ENCODE measurements around the gene IL12RB1. TPM values are rescaled to one million over a fixed set of nuclear protein-coding genes. Genes with fewer than 3 reads are reported as not detected.

The IL12RB1 gene
- total RNA-seq, 2 donors from 2014 or later: not detected

- Mint-ChIP-seq H3K27me3 (ENCODE audit: insufficient read depth) (peaks cover 3% of the 10 kb centered on the region), H3K4me3 (no peak overlapping the region), H3K4me1 (no peaks in the 10 kb centered on the region), H3K36me3 (ENCODE audit: low read depth) (no peaks in the 10 kb centered on the region), H3K27ac (no peak overlapping the region), H3K9me3 (no peaks in the 10 kb centered on the region)
- TF ChIP-seq, protein P1, sequence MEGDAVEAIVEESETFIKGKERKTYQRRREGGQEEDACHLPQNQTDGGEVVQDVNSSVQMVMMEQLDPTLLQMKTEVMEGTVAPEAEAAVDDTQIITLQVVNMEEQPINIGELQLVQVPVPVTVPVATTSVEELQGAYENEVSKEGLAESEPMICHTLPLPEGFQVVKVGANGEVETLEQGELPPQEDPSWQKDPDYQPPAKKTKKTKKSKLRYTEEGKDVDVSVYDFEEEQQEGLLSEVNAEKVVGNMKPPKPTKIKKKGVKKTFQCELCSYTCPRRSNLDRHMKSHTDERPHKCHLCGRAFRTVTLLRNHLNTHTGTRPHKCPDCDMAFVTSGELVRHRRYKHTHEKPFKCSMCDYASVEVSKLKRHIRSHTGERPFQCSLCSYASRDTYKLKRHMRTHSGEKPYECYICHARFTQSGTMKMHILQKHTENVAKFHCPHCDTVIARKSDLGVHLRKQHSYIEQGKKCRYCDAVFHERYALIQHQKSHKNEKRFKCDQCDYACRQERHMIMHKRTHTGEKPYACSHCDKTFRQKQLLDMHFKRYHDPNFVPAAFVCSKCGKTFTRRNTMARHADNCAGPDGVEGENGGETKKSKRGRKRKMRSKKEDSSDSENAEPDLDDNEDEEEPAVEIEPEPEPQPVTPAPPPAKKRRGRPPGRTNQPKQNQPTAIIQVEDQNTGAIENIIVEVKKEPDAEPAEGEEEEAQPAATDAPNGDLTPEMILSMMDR (conservative IDR thresholded peaks at IDR 0.05): no peak
- H3K27ac ChIP-seq (ENCODE audit: low read depth, low read length): no peak overlapping the region
- no peaks in the 10 kb centered on the region for H3K9me3 ChIP-seq (ENCODE audit: control insufficient read depth, low read length)
- no peak overlapping the region for H3K9ac ChIP-seq (ENCODE audit: extremely low read depth, low read length, poor library complexity, severe bottlenecking)
- DNase-seq: no peak
- no peaks in the 10 kb centered on the region for H3K36me3 ChIP-seq (ENCODE audit: control insufficient read depth, insufficient read depth, low read length)
- H3K4me3 ChIP-seq (ENCODE audit: low read length): no peak overlapping the region
- H3K27me3 ChIP-seq (ENCODE audit: control insufficient read depth, insufficient read depth, low read length, poor library complexity, severe bottlenecking): no peaks in the 10 kb centered on the region
- WGBS, 2 experiments (ENCODE audit: insufficient coverage in 1 of 2, insufficient read length in 1 of 2): 90 to 94% methylated on average over 4 of the region's 4 CpGs
- no peaks in the 10 kb centered on the region for H3K4me1 ChIP-seq (ENCODE audit: control insufficient read depth, insufficient read depth, low read length)
These were observed 59.6 kb downstream of the IL12RB1 start for GRCh38 chr19:18027151-18027550.

DNA sequence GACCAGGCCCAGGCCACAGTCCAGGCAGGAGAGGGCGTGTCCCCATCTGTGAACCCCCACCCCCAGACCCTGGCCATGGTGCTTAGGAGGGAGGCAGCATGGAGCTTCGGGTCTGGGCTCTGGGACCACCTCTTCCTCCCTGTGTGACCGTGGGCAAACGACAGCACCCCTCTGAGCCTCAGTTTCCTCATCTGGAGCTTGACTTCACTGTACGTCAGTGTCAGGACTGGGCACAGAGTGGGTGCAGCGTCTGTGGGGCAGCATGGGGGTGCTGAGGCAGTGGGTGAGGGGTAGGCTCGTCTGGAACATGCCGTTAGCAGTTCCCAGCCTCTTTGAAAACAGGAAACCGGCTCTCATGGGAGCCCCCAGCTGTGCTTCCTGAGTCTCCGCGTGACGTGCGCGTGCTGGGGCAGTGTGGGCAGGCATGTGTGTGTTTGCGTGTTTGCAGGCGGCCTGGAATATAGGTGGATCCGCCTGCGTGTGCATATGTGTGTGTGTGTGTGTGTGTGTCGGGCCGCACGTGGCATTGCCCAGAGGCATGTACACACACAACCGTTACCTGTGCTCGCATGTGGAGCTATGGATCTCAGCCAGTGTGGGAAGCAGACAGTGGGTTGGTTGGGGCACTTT is 63.0 kb downstream of the IL12RB1 start:
- 85 to 87% methylated on average over 11 to 23 of the region's 23 CpGs for WGBS, 2 experiments (ENCODE audit: insufficient coverage in 1 of 2, insufficient read length in 1 of 2)
- Histone ChIP-seq H3K4me1 (ENCODE audit: control insufficient read depth, insufficient read depth, low read length) (no peaks in the 10 kb centered on the region), H3K27ac (ENCODE audit: low read depth, low read length) (no peak overlapping the region), H3K9ac (ENCODE audit: extremely low read depth, low read length, poor library complexity, severe bottlenecking) (no peak overlapping the region), H3K9me3 (ENCODE audit: control insufficient read depth, low read length) (no peaks in the 10 kb centered on the region), H3K27me3 (ENCODE audit: control insufficient read depth, insufficient read depth, low read length, poor library complexity, severe bottlenecking) (no peaks in the 10 kb centered on the region), H3K36me3 (ENCODE audit: control insufficient read depth, insufficient read depth, low read length) (no peaks in the 10 kb centered on the region), H3K4me3 (ENCODE audit: low read length) (no peak overlapping the region)
- no peak for DNase-seq
- H3K36me3 Mint-ChIP-seq (ENCODE audit: low read depth): no peaks in the 10 kb centered on the region
- TF ChIP-seq, protein P1 (conservative IDR thresholded peaks at IDR 0.05): no peak
- peaks cover 3% of the 10 kb centered on the region for H3K27me3 Mint-ChIP-seq (ENCODE audit: insufficient read depth)
- no peaks in the 10 kb centered on the region for H3K9me3 Mint-ChIP-seq
- no peaks in the 10 kb centered on the region for H3K4me1 Mint-ChIP-seq
- no peak overlapping the region for H3K27ac Mint-ChIP-seq
- H3K4me3 Mint-ChIP-seq: no peak overlapping the region

GRCh38 chr19:18021121-18021755 is 65.5 kb downstream of the IL12RB1 start:
- Histone ChIP-seq H3K4me3 (ENCODE audit: low read length) (no peak overlapping the region), H3K4me1 (ENCODE audit: control insufficient read depth, insufficient read depth, low read length) (no peaks in the 10 kb centered on the region), H3K36me3 (ENCODE audit: control insufficient read depth, insufficient read depth, low read length) (no peaks in the 10 kb centered on the region), H3K27me3 (ENCODE audit: control insufficient read depth, insufficient read depth, low read length, poor library complexity, severe bottlenecking) (no peaks in the 10 kb centered on the region), H3K27ac (ENCODE audit: low read depth, low read length) (no peak overlapping the region), H3K9ac (ENCODE audit: extremely low read depth, low read length, poor library complexity, severe bottlenecking) (no peak overlapping the region), H3K9me3 (ENCODE audit: control insufficient read depth, low read length) (no peaks in the 10 kb centered on the region)
- Mint-ChIP-seq H3K9me3 (no peaks in the 10 kb centered on the region), H3K36me3 (ENCODE audit: low read depth) (no peaks in the 10 kb centered on the region), H3K4me3 (no peak overlapping the region), H3K27me3 (ENCODE audit: insufficient read depth) (no peaks in the 10 kb centered on the region), H3K27ac (no peak overlapping the region), H3K4me1 (no peaks in the 10 kb centered on the region)
- DNase-seq: no peak
- TF ChIP-seq, protein P1 (conservative IDR thresholded peaks at IDR 0.05): no peak
- WGBS, 2 experiments (ENCODE audit: insufficient coverage in 1 of 2, insufficient read length in 1 of 2): 94% methylated on average over 7 to 21 of the region's 21 CpGs

Measured in endodermal cell (in vitro differentiated cells).